Panc1 (cell line): ENCODE measurements around the gene SETD2. TPM values are rescaled to one million over a fixed set of nuclear protein-coding genes. Genes with fewer than 3 reads are reported as not detected.

Source experiments
- ATAC-seq: fragments of 200-7000 bp; cut with Tn5 transposase; 2 replicates; pipeline ENCODE4 v1.9.1; 2020; ENCODE audit warnings: mild to moderate bottlenecking, moderate library complexity
- BruUV-seq: library from RNA; stranded (reverse); fragments of 400-500 nt; replicated peaks from 2 replicates; lab custom pipeline; 2021; lab: Mats Ljungman, UMichigan
- CTCF ChIA-PET: fragments of 300-600 bp; sonication (Branson Sonifier 250); formaldehyde crosslinking; loops from one replicate; lab custom pipeline; 2022; ENCODE audit warnings: antibody characterized with exemption; lab: Charles Lee
- POLR2A ChIA-PET: fragments of 300-600 bp; sonication (Branson Sonifier 250); formaldehyde crosslinking; loops from one replicate; lab custom pipeline; 2022; ENCODE audit warnings: antibody characterized with exemption; lab: Charles Lee
- DNase-seq: peaks from one replicate; pipeline ENCODE4 v3.0.0-alpha.2; 2010; ENCODE audit warnings: low read depth, low spot score
- H3K27ac ChIP-seq: 2 replicates; pipeline ENCODE4 v1.5.1; 2011; ENCODE audit warnings: mild to moderate bottlenecking, low read length, inconsistent platforms
- H3K27me3 ChIP-seq: fragments of 200-500 bp; sonication (Bioruptor generic); 2 replicates; pipeline ENCODE4 v1.6.0; 2014; ENCODE audit warnings: low read length, inconsistent platforms; ENCODE audit not compliant: control insufficient read depth, insufficient read depth
- H3K36me3 ChIP-seq: fragments of 200-500 bp; sonication (Bioruptor generic); 2 replicates; pipeline ENCODE4 v1.5.1; 2014; ENCODE audit warnings: inconsistent platforms, mild to moderate bottlenecking, low read length, moderate library complexity; ENCODE audit not compliant: control insufficient read depth, insufficient read depth
- H3K4me1 ChIP-seq: 2 replicates; pipeline ENCODE4 v1.5.1; 2011; ENCODE audit warnings: inconsistent platforms, mild to moderate bottlenecking, low read length, moderate library complexity; ENCODE audit not compliant: control insufficient read depth, insufficient read depth
- H3K4me3 ChIP-seq, 2 experiments: 2 replicates each; pipeline ENCODE4 v1.5.1; 2011 to 2012; ENCODE audit warnings: low read depth in 2 of 2, low read length in 2 of 2, mild to moderate bottlenecking in 2 of 2, inconsistent platforms in 1 of 2, moderate library complexity in 1 of 2
- H3K9me3 ChIP-seq: fragments of 200-500 bp; sonication (Bioruptor generic); 2 replicates; pipeline ENCODE4 v1.5.1; 2014; ENCODE audit warnings: low read depth, mild to moderate bottlenecking, inconsistent platforms, low read length, moderate library complexity; ENCODE audit not compliant: control insufficient read depth, insufficient read depth
- POLR2AphosphoS5 ChIP-seq: IDR thresholded peaks from 2 replicates; pipeline ENCODE4 v1.6.1; 2012; ENCODE audit warnings: mild to moderate bottlenecking, low read depth, low read length, moderate library complexity
- SIN3A ChIP-seq: IDR thresholded peaks from 2 replicates; pipeline ENCODE4 v1.6.1; 2012; ENCODE audit warnings: low read depth, mild to moderate bottlenecking, low read length, moderate library complexity, borderline replicate concordance; ENCODE audit not compliant: insufficient read depth
- TCF7L2 ChIP-seq: IDR thresholded peaks from 2 replicates; pipeline ENCODE4 v1.6.1; 2011; ENCODE audit warnings: mild to moderate bottlenecking, low read depth, low read length, inconsistent platforms
- in situ Hi-C: cut with HindIII; loops from 2 replicates; pipeline ENCODE4 v1.10.0; 2016; ENCODE audit warnings: low sequenced_read_pairs, low pct_unique_long_range_greater_than_20kb
- intact Hi-C: fragments of 100-400 bp; cut with micrococcal nuclease; formaldehyde crosslinking; loops from one replicate; pipeline ENCODE4 v1.10.0; 2022; ENCODE audit not compliant: unreplicated experiment
- total RNA-seq: library from RNA; stranded (reverse); gene quantifications from one replicate; pipeline ENCODE4 v1.2.1, GENCODE V29; 2021; ENCODE audit not compliant: unreplicated experiment
- TF ChIP-seq, protein P1 (sequence below): fragments of 450-650 bp; IDR thresholded peaks from 2 replicates; pipeline ENCODE4 v1.5.1; 2017; ENCODE audit warnings: mild to moderate bottlenecking
- TF ChIP-seq, protein P2 (sequence below), 2 experiments: IDR thresholded peaks; 2 replicates each; pipeline ENCODE4 v1.6.1; 2011 to 2012; ENCODE audit warnings: low read depth in 2 of 2, control low read depth in 1 of 2, low read length in 1 of 2, mild to moderate bottlenecking in 1 of 2, moderate library complexity in 1 of 2; ENCODE audit not compliant: insufficient read depth in 1 of 2

SETD2 gene
- total RNA-seq, 1 experiment from 2014 or later: 32.6 TPM

DNA sequence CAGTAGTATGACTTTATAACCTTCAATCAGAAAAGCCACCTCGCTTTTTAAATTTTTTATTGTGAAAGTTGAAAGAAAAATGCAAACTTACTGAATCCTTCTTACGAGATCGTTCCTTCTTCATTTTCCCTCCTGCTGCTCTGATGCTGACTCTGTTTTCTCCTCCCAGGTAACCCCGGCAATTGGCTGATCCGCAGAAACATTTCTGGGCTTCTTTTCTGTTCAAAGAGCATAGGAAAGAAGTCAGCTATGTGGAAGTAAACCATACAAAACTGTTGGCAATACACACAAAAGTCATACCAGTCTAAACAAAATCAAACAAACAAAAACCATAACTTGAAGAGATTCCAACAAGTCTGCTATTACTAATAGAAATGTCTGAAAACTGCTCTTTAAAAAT is 66.0 kb downstream of the SETD2 start:
- TF ChIP-seq, protein P1, sequence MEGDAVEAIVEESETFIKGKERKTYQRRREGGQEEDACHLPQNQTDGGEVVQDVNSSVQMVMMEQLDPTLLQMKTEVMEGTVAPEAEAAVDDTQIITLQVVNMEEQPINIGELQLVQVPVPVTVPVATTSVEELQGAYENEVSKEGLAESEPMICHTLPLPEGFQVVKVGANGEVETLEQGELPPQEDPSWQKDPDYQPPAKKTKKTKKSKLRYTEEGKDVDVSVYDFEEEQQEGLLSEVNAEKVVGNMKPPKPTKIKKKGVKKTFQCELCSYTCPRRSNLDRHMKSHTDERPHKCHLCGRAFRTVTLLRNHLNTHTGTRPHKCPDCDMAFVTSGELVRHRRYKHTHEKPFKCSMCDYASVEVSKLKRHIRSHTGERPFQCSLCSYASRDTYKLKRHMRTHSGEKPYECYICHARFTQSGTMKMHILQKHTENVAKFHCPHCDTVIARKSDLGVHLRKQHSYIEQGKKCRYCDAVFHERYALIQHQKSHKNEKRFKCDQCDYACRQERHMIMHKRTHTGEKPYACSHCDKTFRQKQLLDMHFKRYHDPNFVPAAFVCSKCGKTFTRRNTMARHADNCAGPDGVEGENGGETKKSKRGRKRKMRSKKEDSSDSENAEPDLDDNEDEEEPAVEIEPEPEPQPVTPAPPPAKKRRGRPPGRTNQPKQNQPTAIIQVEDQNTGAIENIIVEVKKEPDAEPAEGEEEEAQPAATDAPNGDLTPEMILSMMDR: no peak
- TF ChIP-seq TCF7L2 (no peak), SIN3A (no peak), POLR2AphosphoS5 (no peak)
- TF ChIP-seq, protein P2, sequence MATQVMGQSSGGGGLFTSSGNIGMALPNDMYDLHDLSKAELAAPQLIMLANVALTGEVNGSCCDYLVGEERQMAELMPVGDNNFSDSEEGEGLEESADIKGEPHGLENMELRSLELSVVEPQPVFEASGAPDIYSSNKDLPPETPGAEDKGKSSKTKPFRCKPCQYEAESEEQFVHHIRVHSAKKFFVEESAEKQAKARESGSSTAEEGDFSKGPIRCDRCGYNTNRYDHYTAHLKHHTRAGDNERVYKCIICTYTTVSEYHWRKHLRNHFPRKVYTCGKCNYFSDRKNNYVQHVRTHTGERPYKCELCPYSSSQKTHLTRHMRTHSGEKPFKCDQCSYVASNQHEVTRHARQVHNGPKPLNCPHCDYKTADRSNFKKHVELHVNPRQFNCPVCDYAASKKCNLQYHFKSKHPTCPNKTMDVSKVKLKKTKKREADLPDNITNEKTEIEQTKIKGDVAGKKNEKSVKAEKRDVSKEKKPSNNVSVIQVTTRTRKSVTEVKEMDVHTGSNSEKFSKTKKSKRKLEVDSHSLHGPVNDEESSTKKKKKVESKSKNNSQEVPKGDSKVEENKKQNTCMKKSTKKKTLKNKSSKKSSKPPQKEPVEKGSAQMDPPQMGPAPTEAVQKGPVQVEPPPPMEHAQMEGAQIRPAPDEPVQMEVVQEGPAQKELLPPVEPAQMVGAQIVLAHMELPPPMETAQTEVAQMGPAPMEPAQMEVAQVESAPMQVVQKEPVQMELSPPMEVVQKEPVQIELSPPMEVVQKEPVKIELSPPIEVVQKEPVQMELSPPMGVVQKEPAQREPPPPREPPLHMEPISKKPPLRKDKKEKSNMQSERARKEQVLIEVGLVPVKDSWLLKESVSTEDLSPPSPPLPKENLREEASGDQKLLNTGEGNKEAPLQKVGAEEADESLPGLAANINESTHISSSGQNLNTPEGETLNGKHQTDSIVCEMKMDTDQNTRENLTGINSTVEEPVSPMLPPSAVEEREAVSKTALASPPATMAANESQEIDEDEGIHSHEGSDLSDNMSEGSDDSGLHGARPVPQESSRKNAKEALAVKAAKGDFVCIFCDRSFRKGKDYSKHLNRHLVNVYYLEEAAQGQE (IDR thresholded peaks at IDR 0.05; ENCODE audit: insufficient read depth in 1 of 2, low read depth in 2 of 2, low read length in 1 of 2): no peak
- Histone ChIP-seq H3K27me3 (no peaks in the 10 kb centered on the region), H3K4me1 (no peaks in the 10 kb centered on the region), H3K9me3 (no peaks in the 10 kb centered on the region), H3K4me3 (no peak overlapping the region), H3K27ac (no peak overlapping the region), H3K36me3 (peaks cover 13% of the 10 kb centered on the region; the same call in 1 of the 2 replicates)
- POLR2A ChIA-PET: no interaction called here
- CTCF ChIA-PET: no interaction called here
- BruUV-seq: no TSS peak
- intact Hi-C loops (no loop called here), in situ Hi-C loops (no loop called here)
- ATAC-seq: no peak
- DNase-seq: no peak

- BruUV-seq: no TSS peak
- peaks cover 15% of the 10 kb centered on the region; the same call in 1 of the 2 replicates for H3K36me3 ChIP-seq
- ATAC-seq (no peak), DNase-seq (no peak)
- H3K4me3 ChIP-seq: no peak overlapping the region
- ChIA-PET POLR2A (no interaction called here), CTCF (interaction anchor here (0.7 kb wide), 1 partner anchor 140 kb away, joined by 11 read pairs; no protein-coding TSS in a partner anchor)
- H3K27me3 ChIP-seq: no peaks in the 10 kb centered on the region
- no peaks in the 10 kb centered on the region for H3K4me1 ChIP-seq
- no peaks in the 10 kb centered on the region for H3K9me3 ChIP-seq
- TF ChIP-seq, protein P2 (IDR thresholded peaks at IDR 0.05; ENCODE audit: insufficient read depth in 1 of 2, low read depth in 2 of 2, low read length in 1 of 2): no peak
- TF ChIP-seq TCF7L2: no peak
- no peak for TF ChIP-seq POLR2AphosphoS5
- TF ChIP-seq, protein P1: no peak
- intact Hi-C loops (no loop called here), in situ Hi-C loops (no loop called here)
- no peak overlapping the region for H3K27ac ChIP-seq
Measured at GRCh38 chr3:47096959-47097358, 67.0 kb downstream of the SETD2 start.
